Measurements from ENCODE around the gene KLHL29.

- TF ChIP-seq POLR2A (IDR thresholded peaks at IDR 0.05; ENCODE audit: low read depth, low read length) (no peak), POLR2AphosphoS5 (IDR thresholded peaks at IDR 0.05; ENCODE audit: low read depth, low read length) (no peak), TAF1 (IDR thresholded peaks at IDR 0.05; ENCODE audit: low read depth, low read length) (no peak), SPI1 (IDR thresholded peaks at IDR 0.05; ENCODE audit: low read depth, low read length) (no peak)
Measured at GRCh38 chr2:23629772-23630480, 244.9 kb downstream of the KLHL29 start.
